NCI-H1105 treated with DMSO at 0.1 percent for 48 hours (cell line): Measurements from ENCODE around the gene PRSS50.

Experiments used
- DNase-seq: peaks from one replicate; lab custom pipeline; 2025; lab: John Stamatoyannopoulos, UW

PRSS50 gene

GRCh38 chr3:46725621-46726314 lies 8.1 kb upstream of the PRSS50 start:
- no peak for DNase-seq

GRCh38 chr3:46724424-46724823 lies 6.8 kb upstream of the PRSS50 start:
- no peak for DNase-seq

- DNase-seq: no peak
Measured at GRCh38 chr3:46722443-46722842, 4.8 kb upstream of the PRSS50 start.

- no peak for DNase-seq
Measured at GRCh38 chr3:46721009-46721408, 3.3 kb upstream of the PRSS50 start.

- DNase-seq: no peak
Measured at GRCh38 chr3:46719735-46720271, 2.1 kb upstream of the PRSS50 start.

- no peak for DNase-seq
Measured at GRCh38 chr3:46719044-46719565, 1.4 kb upstream of the PRSS50 start.

GRCh38 chr3:46716461-46717441 lies 918 bp downstream of the PRSS50 start:
- no peak for DNase-seq

GRCh38 chr3:46715507-46716175 lies 2.0 kb downstream of the PRSS50 start:
- no peak for DNase-seq

GRCh38 chr3:46714728-46715506 lies 2.8 kb downstream of the PRSS50 start:
- no peak for DNase-seq

GRCh38 chr3:46713898-46714552 lies 3.6 kb downstream of the PRSS50 start:
- DNase-seq: no peak

GRCh38 chr3:46713050-46713897 lies 4.4 kb downstream of the PRSS50 start:
- DNase-seq: no peak

GRCh38 chr3:46712191-46713049 lies 5.2 kb downstream of the PRSS50 start:
- DNase-seq: no peak

GRCh38 chr3:46711760-46712159 lies 5.9 kb downstream of the PRSS50 start:
- no peak for DNase-seq

- DNase-seq: no peak
Measured at GRCh38 chr3:46711305-46711704, 6.4 kb downstream of the PRSS50 start.

GRCh38 chr3:46710671-46711295 lies 6.9 kb downstream of the PRSS50 start:
- DNase-seq: no peak

- DNase-seq: no peak
Measured at GRCh38 chr3:46710229-46710628, 7.4 kb downstream of the PRSS50 start.

- DNase-seq: no peak
Measured at GRCh38 chr3:46709721-46710120, 7.9 kb downstream of the PRSS50 start.

- no peak for DNase-seq
Measured at GRCh38 chr3:46709157-46709654, 8.5 kb downstream of the PRSS50 start.
